ENCODE results near the gene GNAL. TPM values are rescaled to one million over a fixed set of nuclear protein-coding genes. Genes with fewer than 3 reads are reported as not detected.
"Not testable (repeated sequence)": the region's sequence is repeated elsewhere in the genome, so short reads cannot be mapped to it uniquely, and the experiment has no call there.

GNAL gene
- total RNA-seq, result 10 to 100 TPM; 13.3 to 22.0 (median 19.9) TPM

DNA sequence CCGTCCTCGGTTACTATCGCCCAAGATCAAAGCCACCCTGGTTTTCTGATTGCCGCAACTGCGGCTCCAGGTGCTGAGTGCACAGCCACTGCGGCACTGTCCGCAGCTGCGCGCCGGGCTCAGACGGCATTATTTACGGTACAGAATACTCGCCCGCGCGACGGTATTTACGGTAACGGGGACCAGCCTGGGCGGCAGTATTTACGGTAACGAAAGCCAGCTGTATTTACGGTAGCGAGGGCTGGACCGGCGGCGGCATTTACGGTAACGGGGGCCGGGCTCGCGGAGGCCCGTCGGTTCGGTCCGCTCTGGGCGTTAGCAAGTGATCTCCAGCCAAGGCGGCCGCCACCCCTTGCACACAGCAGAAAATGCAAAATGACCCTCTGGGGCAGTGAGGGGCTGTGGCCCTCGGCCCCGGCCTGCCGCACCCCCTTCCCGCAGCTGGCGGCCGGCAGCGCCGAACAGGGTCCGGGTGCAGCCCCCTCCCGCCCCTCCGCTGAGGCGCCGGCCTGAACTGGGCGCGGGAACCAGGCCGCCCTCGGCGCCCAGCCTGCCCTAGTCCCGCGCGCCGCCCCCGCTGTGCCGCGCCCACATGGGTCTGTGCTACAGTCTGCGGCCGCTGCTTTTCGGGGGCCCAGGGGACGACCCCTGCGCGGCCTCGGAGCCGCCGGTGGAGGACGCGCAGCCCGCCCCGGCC lies at the start of gene GNAL:
Gene GNAL, plus strand, starts transcription at position 293 of the 697 bp plus-strand sequence. Its CDS starts 300 bp downstream, at position 593.
- Histone ChIP-seq H3K36me3 (no peaks in the 10 kb centered on the region), H3K9me3 (no peaks in the 10 kb centered on the region), H3K4me3 (peak within 1 kb of the TSS; percentile 66 to 86 (median 74)), H3K4me1 (peaks cover 5 to 21% (median 15%) of the 10 kb centered on the region in 4 donors), H3K27ac (replicated peaks in 1 of 4) (peak within 1 kb of the TSS; percentile 64 to 91 (median 79)), H3K27me3 (no peaks in the 10 kb centered on the region)
- peak; percentile 92 for DNase-seq (ENCODE audit: extremely low spot score)
- WGBS, result 2% methylated on average over 19 of the region's 77 CpGs
- TF ChIP-seq POLR2A (IDR thresholded peaks at IDR 0.05; ENCODE audit: low read depth) (no peak), EP300 (IDR thresholded peaks at IDR 0.05) (peak; percentile 82), POLR2AphosphoS5 (IDR thresholded peaks at IDR 0.05) (peak; percentile 66 to 79)
- TF ChIP-seq, protein P1, sequence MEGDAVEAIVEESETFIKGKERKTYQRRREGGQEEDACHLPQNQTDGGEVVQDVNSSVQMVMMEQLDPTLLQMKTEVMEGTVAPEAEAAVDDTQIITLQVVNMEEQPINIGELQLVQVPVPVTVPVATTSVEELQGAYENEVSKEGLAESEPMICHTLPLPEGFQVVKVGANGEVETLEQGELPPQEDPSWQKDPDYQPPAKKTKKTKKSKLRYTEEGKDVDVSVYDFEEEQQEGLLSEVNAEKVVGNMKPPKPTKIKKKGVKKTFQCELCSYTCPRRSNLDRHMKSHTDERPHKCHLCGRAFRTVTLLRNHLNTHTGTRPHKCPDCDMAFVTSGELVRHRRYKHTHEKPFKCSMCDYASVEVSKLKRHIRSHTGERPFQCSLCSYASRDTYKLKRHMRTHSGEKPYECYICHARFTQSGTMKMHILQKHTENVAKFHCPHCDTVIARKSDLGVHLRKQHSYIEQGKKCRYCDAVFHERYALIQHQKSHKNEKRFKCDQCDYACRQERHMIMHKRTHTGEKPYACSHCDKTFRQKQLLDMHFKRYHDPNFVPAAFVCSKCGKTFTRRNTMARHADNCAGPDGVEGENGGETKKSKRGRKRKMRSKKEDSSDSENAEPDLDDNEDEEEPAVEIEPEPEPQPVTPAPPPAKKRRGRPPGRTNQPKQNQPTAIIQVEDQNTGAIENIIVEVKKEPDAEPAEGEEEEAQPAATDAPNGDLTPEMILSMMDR (IDR thresholded peaks at IDR 0.05), result no peak
- intact Hi-C loops (cut with DNase I), result no loop called here

- H3K9me3 ChIP-seq, result peaks cover 0 to 15% (median 8%) of the 10 kb centered on the region in 4 donors
- DNase-seq (ENCODE audit: extremely low spot score); H3K27me3 ChIP-seq; H3K27ac ChIP-seq (replicated peaks in 1 of 4); H3K4me3 ChIP-seq; H3K36me3 ChIP-seq; H3K4me1 ChIP-seq; intact Hi-C loops (cut with DNase I): not testable (repeated sequence)
- WGBS, result 82% methylated on average over 19 of the region's 23 CpGs
These were observed 41.8 kb upstream of the GNAL start for GRCh38 chr18:11647310-11647709.

DNA sequence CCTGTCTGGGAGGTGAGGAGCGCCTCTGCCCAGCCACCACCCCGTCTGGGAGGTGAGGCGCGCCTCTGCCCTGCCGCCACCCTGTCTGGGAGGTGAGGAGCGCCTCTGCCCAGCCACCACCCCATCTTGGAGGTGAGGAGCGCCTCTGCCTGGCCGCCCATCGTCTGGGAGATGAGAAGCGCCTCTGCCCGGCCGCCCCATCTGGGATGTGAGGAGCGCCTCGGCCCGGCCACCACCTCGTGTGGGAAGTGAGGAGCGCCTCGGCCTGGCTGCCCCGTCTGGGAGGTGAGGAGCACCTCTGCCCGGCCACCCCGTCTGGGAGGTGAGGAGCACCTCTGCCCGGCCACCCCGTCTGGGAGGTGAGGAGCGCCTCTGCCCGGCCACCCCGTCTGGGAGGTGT lies 41.3 kb upstream of the GNAL start:
- H3K9me3 ChIP-seq, result peaks cover 0 to 15% (median 8%) of the 10 kb centered on the region in 4 donors
- H3K4me3 ChIP-seq; H3K36me3 ChIP-seq; H3K4me1 ChIP-seq; H3K27me3 ChIP-seq; intact Hi-C loops (cut with DNase I); DNase-seq (ENCODE audit: extremely low spot score); H3K27ac ChIP-seq (replicated peaks in 1 of 4): not testable (repeated sequence)
- 82% methylated on average over 13 of the region's 26 CpGs for WGBS

DNA sequence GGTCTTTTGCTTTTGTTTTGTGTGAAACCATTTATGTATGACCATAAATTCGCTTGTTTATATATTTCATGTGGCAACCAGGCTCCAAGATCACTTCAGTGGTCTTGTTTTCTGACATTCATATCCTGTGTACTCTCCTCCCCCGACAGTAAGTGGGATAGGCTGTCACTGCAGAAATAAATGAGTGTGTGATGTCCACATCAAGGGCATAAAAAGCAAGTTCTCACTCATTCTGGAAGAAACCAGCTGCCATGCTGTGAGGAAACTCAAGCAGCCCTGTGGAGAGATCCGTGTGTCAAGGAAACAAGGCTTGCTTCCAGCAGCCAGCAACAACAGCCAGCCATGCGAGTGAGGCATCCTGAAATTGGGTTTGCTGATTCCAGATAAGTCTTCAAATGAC lies 39.2 kb upstream of the GNAL start:
- TF ChIP-seq POLR2AphosphoS5 (IDR thresholded peaks at IDR 0.05) (no peak), POLR2A (IDR thresholded peaks at IDR 0.05; ENCODE audit: low read depth) (no peak), EP300 (IDR thresholded peaks at IDR 0.05) (no peak)
- TF ChIP-seq, protein P1 (IDR thresholded peaks at IDR 0.05), result no peak
- Histone ChIP-seq H3K9me3 (peaks cover 0 to 15% (median 8%) of the 10 kb centered on the region in 4 donors), H3K4me3 (no peak overlapping the region), H3K27ac (replicated peaks in 1 of 4) (no peak overlapping the region), H3K4me1 (no peaks in the 10 kb centered on the region), H3K36me3 (no peaks in the 10 kb centered on the region), H3K27me3 (peaks cover 0 to 6% (median 0%) of the 10 kb centered on the region in 4 donors)
- WGBS, result 83% methylated on average over 4 of the region's 4 CpGs
- intact Hi-C loops (cut with DNase I), result loop anchor here (10.0 kb wide), 1 partner anchor 585 kb away; no protein-coding TSS in a partner anchor
- peak; percentile 60 for DNase-seq (ENCODE audit: extremely low spot score)

GRCh38 chr18:11651899-11652298 lies 37.2 kb upstream of the GNAL start:
- peaks cover 0 to 8% (median 6%) of the 10 kb centered on the region in 4 donors for H3K4me1 ChIP-seq
- peaks cover 0 to 15% (median 8%) of the 10 kb centered on the region in 4 donors for H3K9me3 ChIP-seq
- DNase-seq (ENCODE audit: extremely low spot score), result peak; percentile 72
- H3K27me3 ChIP-seq, result peaks cover 0 to 22% (median 0%) of the 10 kb centered on the region in 4 donors
- H3K27ac ChIP-seq (replicated peaks in 1 of 4), result no peak overlapping the region
- intact Hi-C loops (cut with DNase I), result loop anchor here (10.0 kb wide), 1 partner anchor 583 kb away; no protein-coding TSS in a partner anchor
- H3K4me3 ChIP-seq, result no peak overlapping the region
- TF ChIP-seq POLR2A (IDR thresholded peaks at IDR 0.05; ENCODE audit: low read depth) (no peak), POLR2AphosphoS5 (IDR thresholded peaks at IDR 0.05) (no peak), EP300 (IDR thresholded peaks at IDR 0.05) (no peak)
- TF ChIP-seq, protein P1 (IDR thresholded peaks at IDR 0.05), result no peak
- 76% methylated on average over 3 of the region's 3 CpGs for WGBS
- no peaks in the 10 kb centered on the region for H3K36me3 ChIP-seq
